Measurements from ENCODE around the gene DPP7. TPM values are rescaled to one million over a fixed set of nuclear protein-coding genes. Genes with fewer than 3 reads are reported as not detected.

Gene DPP7
- total RNA-seq, 1 donor from 2014 or later = 66.6 TPM

DNA sequence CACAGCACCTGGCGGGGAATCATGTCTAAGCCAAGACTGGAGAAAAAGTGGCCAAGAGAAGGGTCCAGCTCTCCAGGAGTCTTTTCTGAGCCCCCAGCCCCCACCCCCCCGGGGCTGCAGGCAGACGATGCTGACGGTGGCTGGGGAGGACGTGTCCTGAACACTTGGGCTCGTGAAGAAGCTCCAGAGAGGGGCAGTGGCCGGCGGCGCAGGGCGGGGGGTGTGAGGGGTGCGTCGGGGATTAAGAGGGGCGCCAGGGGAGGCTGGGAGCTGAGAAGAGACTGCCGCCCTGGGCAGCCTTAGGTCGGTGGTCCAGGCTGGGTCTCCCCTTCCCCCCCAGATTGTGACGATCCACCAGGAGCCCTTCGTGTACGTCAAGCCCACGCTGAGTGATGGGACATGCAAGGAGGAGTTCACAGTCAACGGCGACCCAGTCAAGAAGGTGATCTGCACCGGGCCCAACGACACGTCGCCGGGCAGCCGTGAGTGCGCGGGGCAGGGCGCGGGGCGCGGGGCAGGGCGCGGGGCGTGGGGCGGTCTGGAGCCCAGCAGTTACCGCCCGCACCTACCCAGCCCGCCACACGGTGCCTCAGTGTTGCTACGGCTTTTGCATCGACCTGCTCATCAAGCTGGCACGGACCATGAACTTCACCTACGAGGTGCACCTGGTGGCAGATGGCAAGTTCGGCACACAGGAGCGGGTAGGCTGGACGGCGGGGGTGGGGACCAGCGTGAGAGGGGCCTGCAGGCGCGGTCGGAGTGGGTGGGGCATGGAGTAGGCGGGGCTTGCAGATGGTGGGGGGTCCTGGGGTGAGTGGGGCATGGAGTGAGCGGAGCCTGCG lies 46.4 kb upstream of the DPP7 start:
- Histone ChIP-seq H3K36me3 (ENCODE audit: control insufficient read depth, insufficient read depth, low read length) (no peaks in the 10 kb centered on the region), H3K27me3 (ENCODE audit: control insufficient read depth, insufficient read depth, low read length) (peaks cover 16% of the 10 kb centered on the region), H3K4me3 (ENCODE audit: low read depth, low read length) (no peak overlapping the region)
- FAIRE-seq (no peak), DNase-seq (ENCODE audit: low read depth) (no peak)
- TF ChIP-seq, protein P1, sequence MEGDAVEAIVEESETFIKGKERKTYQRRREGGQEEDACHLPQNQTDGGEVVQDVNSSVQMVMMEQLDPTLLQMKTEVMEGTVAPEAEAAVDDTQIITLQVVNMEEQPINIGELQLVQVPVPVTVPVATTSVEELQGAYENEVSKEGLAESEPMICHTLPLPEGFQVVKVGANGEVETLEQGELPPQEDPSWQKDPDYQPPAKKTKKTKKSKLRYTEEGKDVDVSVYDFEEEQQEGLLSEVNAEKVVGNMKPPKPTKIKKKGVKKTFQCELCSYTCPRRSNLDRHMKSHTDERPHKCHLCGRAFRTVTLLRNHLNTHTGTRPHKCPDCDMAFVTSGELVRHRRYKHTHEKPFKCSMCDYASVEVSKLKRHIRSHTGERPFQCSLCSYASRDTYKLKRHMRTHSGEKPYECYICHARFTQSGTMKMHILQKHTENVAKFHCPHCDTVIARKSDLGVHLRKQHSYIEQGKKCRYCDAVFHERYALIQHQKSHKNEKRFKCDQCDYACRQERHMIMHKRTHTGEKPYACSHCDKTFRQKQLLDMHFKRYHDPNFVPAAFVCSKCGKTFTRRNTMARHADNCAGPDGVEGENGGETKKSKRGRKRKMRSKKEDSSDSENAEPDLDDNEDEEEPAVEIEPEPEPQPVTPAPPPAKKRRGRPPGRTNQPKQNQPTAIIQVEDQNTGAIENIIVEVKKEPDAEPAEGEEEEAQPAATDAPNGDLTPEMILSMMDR (IDR thresholded peaks at IDR 0.05; ENCODE audit: insufficient read depth, low read length, severe bottlenecking) = no peak

DNA sequence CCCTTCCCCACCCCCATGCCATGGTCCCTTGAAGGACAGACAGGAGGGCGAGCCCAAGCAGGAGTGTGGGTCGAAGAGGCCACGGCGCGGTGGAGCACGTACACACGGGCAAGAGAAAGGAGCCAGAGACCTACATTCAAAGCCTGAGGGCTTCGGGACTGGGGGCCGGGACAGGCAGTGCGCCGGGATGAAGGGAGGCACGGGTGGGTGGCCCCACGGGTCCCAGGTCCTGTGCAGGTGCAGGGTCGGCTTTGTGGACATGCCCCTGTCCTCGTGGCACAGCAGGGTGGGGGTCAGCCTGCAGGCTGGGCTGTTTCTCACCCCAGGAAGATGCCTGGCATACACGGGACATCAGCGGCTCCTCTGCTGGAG lies 45.5 kb upstream of the DPP7 start:
- TF ChIP-seq, protein P1 (IDR thresholded peaks at IDR 0.05; ENCODE audit: insufficient read depth, low read length, severe bottlenecking) = no peak
- no peak overlapping the region for H3K4me3 ChIP-seq (ENCODE audit: low read depth, low read length)
- no peaks in the 10 kb centered on the region for H3K36me3 ChIP-seq (ENCODE audit: control insufficient read depth, insufficient read depth, low read length)
- H3K27me3 ChIP-seq (ENCODE audit: control insufficient read depth, insufficient read depth, low read length) = peaks cover 18% of the 10 kb centered on the region
- DNase-seq (ENCODE audit: low read depth) (no peak), FAIRE-seq (no peak)

DNA sequence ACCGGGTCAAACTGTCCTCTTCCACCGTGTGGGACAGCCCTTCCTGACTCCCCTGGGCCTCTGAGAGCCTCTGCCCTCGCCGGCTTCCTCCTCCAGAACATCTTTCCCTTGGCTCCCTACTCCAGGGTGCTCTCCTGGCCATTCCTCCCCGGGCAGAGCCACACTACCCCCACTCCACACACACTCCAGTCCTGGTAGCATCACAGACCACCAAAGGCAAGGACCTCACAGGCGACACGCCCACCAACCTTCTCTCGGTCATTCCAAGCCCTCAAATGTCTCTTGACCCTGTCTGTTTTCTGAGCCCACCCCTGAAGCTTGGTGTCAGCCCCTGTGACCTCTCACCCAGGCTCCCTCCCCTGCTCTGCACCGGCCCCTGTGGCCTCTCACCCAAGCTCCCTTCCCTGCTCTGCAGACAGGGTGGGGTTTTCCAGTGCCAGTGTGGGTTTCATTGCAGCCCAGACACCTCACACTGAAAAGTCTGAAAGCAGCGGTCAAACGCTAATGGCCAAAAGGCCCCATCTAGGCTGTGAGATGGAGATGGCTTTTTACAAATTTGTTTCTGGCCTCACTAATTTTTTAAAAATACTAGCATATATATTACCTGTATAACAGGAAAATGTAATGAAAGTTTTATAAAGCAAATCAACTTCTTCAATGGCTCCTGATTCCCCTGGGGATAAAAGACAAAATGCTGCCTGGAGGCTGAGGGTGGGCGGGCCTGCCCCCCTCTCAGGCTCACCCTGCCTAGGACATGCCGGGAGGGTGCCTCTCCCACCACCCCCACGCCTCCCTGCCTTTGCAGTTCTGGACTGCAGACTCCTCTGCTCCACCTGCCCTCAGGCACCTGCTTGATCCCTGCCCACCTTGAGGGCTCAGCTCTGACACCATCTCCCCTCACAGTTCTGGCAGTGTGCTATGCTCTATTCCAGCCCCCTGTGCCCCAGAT lies 44.8 kb upstream of the DPP7 start:
- TF ChIP-seq, protein P1 (IDR thresholded peaks at IDR 0.05; ENCODE audit: insufficient read depth, low read length, severe bottlenecking) = no peak

DNA sequence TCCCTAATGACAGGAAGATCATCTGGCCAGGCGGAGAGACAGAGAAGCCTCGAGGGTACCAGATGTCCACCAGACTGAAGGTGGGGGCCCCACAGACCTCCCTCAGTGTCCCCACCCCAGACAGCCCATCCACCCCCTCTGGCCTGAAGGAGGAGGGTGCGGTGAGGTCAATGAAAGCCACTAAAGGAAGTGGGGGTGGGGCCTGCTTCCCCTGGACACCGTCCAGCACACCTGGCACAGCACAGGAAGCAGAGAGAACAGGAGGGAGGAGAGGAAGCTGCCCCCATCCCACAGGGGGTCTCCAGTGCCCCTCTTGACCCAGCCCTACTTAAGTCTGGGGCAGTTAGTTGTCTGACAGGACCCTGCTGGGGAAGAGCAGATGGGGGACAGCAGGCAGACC lies 44.1 kb upstream of the DPP7 start:
- DNase-seq (ENCODE audit: low read depth) (no peak), FAIRE-seq (no peak)
- Histone ChIP-seq H3K27me3 (ENCODE audit: control insufficient read depth, insufficient read depth, low read length) (peaks cover 13% of the 10 kb centered on the region), H3K4me3 (ENCODE audit: low read depth, low read length) (no peak overlapping the region), H3K36me3 (ENCODE audit: control insufficient read depth, insufficient read depth, low read length) (no peaks in the 10 kb centered on the region)
- TF ChIP-seq, protein P1 (IDR thresholded peaks at IDR 0.05; ENCODE audit: insufficient read depth, low read length, severe bottlenecking) = no peak

More for the DNA sequence above, 44.8 kb upstream of the DPP7 start:
- Histone ChIP-seq H3K36me3 (ENCODE audit: control insufficient read depth, insufficient read depth, low read length) (no peaks in the 10 kb centered on the region), H3K4me3 (ENCODE audit: low read depth, low read length) (no peak overlapping the region), H3K27me3 (ENCODE audit: control insufficient read depth, insufficient read depth, low read length) (peaks cover 13% of the 10 kb centered on the region)
- FAIRE-seq = no peak
- DNase-seq (ENCODE audit: low read depth) = no peak

DNA sequence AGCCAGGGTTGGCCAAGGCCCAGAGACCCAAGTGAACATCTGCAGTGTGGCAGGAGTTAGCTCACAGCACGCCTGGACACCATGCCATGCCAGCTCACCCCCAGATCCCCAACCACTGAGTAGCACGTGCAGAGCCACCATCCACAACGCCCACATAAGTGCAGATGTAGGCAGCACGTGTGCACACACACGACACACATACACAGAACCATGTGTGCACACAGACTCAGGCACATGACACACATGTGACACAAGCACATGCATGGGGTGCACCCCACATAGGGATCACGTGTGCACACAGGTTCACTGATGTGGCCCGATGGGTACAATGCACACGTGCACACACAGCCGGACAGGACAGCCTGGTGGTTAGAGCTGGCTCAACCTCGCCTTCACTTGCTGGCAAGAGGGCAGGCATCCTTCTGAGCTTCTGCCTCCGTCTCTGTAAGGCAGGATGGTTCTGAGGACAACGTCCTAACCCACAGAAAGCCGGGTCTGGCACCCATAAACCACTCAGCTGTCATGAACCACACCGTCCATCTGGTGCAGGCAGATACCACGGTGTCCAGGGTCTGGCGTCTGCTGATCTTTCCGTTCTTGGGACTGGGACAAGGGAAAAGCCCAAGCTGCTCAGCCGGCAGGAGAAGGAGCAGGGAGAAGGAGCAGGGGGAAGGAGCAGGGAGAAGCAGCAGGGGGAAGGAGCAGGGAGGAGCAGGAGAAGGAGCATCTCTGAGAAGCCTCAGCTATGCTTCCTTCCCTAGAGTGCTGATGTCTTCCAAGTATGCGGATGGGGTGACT lies 43.3 kb upstream of the DPP7 start:
- DNase-seq (ENCODE audit: low read depth) (no peak), FAIRE-seq (no peak)
- Histone ChIP-seq H3K36me3 (ENCODE audit: control insufficient read depth, insufficient read depth, low read length) (no peaks in the 10 kb centered on the region), H3K4me3 (ENCODE audit: low read depth, low read length) (no peak overlapping the region), H3K27me3 (ENCODE audit: control insufficient read depth, insufficient read depth, low read length) (peaks cover 13% of the 10 kb centered on the region)
- TF ChIP-seq, protein P1 (IDR thresholded peaks at IDR 0.05; ENCODE audit: insufficient read depth, low read length, severe bottlenecking) = no peak

All from bronchial epithelial cell (primary cell).